Fibroblast of skin of scalp (primary cell): Measurements from ENCODE around the gene PLXNA4.

ENCODE experiments used
- DNase-seq: peaks from one replicate; pipeline ENCODE4 v3.0.0-alpha.2; 2013

The PLXNA4 gene

GRCh38 chr7:132254455-132254854, 321.8 kb downstream of the PLXNA4 start:
- DNase-seq, result no peak

- DNase-seq, result peak; percentile 79
Observed at GRCh38 chr7:132252793-132253100, 323.5 kb downstream of the PLXNA4 start.

GRCh38 chr7:132251327-132251659, 325.0 kb downstream of the PLXNA4 start:
- no peak for DNase-seq

GRCh38 chr7:132250480-132251326, 325.6 kb downstream of the PLXNA4 start:
- DNase-seq, result no peak

GRCh38 chr7:132249256-132249971, 326.9 kb downstream of the PLXNA4 start:
- DNase-seq, result peak; percentile 49

- no peak for DNase-seq
Observed at GRCh38 chr7:132248841-132249240, 327.4 kb downstream of the PLXNA4 start.

- DNase-seq, result no peak
Observed at GRCh38 chr7:132247995-132248618, 328.2 kb downstream of the PLXNA4 start.

- DNase-seq, result no peak
Observed at GRCh38 chr7:132246591-132246990, 329.7 kb downstream of the PLXNA4 start.

- DNase-seq, result no peak
Observed at GRCh38 chr7:132245539-132245938, 330.7 kb downstream of the PLXNA4 start.

- peak; percentile 34 for DNase-seq
Observed at GRCh38 chr7:132244903-132245480, 331.3 kb downstream of the PLXNA4 start.

GRCh38 chr7:132243463-132243862, 332.8 kb downstream of the PLXNA4 start:
- DNase-seq, result peak; percentile 93

GRCh38 chr7:132243051-132243450, 333.2 kb downstream of the PLXNA4 start:
- DNase-seq, result no peak

GRCh38 chr7:132242192-132242812, 334.0 kb downstream of the PLXNA4 start:
- DNase-seq, result no peak

- peak; percentile 22 for DNase-seq
Observed at GRCh38 chr7:132240821-132241422, 335.3 kb downstream of the PLXNA4 start.

GRCh38 chr7:132240262-132240661, 336.0 kb downstream of the PLXNA4 start:
- no peak for DNase-seq

- no peak for DNase-seq
Observed at GRCh38 chr7:132239422-132239994, 336.8 kb downstream of the PLXNA4 start.

GRCh38 chr7:132234711-132235110, 341.6 kb downstream of the PLXNA4 start:
- no peak for DNase-seq

GRCh38 chr7:132232406-132232805, 343.9 kb downstream of the PLXNA4 start:
- DNase-seq, result no peak

GRCh38 chr7:132230462-132230861, 345.8 kb downstream of the PLXNA4 start:
- no peak for DNase-seq

GRCh38 chr7:132228240-132228639, 348.0 kb downstream of the PLXNA4 start:
- DNase-seq, result no peak

GRCh38 chr7:132226957-132227290, 349.3 kb downstream of the PLXNA4 start:
- no peak for DNase-seq
